ENCODE measurements around the gene JAZF1. TPM values are rescaled to one million over a fixed set of nuclear protein-coding genes. Genes with fewer than 3 reads are reported as not detected.

Gene JAZF1
- total RNA-seq, 4 donors from 2014 or later, result 4.7 to 8.1 (median 5.7) TPM

DNA sequence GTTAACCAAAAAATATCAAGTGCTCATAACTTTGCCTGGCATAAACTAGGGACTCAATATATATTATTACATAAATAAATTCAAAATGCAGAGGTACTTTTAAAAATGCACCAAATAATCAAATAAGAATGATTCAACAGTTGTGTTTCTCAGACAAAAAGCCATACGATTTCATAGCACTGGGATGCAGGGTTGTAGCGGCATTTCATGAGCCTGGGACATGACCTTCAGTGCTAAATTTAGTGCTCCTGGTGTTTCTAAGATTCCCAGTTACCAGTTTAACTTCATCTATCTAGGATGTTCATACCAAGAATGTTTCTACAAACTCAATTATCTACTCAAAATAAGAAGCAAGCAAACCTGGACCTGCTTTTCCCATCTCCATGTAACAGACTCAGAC, 4.0 kb downstream of the JAZF1 start:
- intact Hi-C loops (cut with DNase I; ENCODE audit: low total_unique reads), result no loop called here
- no peak for DNase-seq (ENCODE audit: low spot score in 2 of 2)
- no peak overlapping the region for H3K4me3 ChIP-seq (ENCODE audit: low read depth, poor library complexity, severe bottlenecking)
- TF ChIP-seq POLR2A (IDR thresholded peaks at IDR 0.05), result no peak
- TF ChIP-seq, protein P1, sequence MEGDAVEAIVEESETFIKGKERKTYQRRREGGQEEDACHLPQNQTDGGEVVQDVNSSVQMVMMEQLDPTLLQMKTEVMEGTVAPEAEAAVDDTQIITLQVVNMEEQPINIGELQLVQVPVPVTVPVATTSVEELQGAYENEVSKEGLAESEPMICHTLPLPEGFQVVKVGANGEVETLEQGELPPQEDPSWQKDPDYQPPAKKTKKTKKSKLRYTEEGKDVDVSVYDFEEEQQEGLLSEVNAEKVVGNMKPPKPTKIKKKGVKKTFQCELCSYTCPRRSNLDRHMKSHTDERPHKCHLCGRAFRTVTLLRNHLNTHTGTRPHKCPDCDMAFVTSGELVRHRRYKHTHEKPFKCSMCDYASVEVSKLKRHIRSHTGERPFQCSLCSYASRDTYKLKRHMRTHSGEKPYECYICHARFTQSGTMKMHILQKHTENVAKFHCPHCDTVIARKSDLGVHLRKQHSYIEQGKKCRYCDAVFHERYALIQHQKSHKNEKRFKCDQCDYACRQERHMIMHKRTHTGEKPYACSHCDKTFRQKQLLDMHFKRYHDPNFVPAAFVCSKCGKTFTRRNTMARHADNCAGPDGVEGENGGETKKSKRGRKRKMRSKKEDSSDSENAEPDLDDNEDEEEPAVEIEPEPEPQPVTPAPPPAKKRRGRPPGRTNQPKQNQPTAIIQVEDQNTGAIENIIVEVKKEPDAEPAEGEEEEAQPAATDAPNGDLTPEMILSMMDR (IDR thresholded peaks at IDR 0.05), result no peak
- WGBS, 2 donors, result 73 to 76% methylated on average over 2 of the region's 2 CpGs

DNA sequence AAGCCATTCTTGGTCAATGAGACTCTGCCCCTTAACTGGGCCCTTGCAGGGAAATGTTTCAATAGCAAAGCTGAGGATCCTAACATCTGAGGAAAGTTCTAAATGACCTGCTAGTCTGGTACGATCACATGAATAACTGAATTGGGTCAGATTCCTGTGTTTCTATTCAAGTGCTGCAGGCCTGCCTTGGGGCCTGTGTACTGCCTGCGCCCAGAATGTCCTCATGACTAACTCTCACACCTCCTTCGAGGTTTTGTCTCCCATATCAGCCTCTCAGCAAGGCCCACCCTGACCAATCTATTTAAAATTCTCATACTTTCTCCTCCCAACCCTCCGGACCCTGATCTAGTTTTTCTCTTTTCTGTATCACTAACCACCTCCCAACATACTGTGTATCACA, 4.4 kb downstream of the JAZF1 start:
- DNase-seq (ENCODE audit: low spot score in 2 of 2), result no peak
- TF ChIP-seq, protein P1 (IDR thresholded peaks at IDR 0.05), result no peak
- no peak for TF ChIP-seq POLR2A (IDR thresholded peaks at IDR 0.05)
- WGBS, 2 donors, result 58 to 61% methylated on average over 4 of the region's 4 CpGs
- H3K4me3 ChIP-seq (ENCODE audit: low read depth, poor library complexity, severe bottlenecking), result no peak overlapping the region
- intact Hi-C loops (cut with DNase I; ENCODE audit: low total_unique reads), result no loop called here

DNA sequence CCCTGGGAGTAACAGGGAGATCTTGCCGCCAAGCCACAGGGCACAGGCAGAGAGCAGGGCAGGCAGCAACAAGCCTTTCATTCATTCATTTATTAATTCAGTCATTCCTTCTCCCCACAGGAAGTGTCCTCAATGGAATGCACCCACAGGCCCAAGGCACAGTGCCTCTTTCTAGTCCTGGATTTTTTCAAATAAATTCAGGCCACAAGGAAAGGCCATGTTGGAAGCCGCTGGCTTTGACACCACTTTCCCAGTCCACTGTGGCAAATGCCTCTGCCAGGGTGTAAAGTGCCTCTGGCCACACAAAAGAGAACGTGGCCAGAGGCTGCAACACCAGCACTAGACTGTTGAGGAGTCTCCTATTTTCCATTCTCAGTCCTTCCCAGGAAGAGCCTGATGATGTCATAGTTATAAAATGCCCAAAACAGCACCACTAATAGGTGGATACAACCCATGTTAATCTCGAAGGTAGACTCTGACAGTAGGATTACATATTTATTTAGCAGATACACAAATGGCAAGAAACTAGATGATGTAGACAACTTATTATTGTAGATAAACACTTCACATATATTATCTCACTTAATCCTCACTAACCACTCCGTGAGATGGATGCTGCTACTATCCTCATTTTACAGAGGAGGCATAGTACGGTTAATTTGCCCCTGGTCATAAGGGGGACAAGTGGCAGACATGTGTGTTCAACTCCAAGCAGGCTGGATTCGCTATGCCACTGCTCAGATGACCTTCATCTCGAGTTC, 5.5 kb downstream of the JAZF1 start:
- intact Hi-C loops (cut with DNase I; ENCODE audit: low total_unique reads), result no loop called here
- no peak overlapping the region for H3K4me3 ChIP-seq (ENCODE audit: low read depth, poor library complexity, severe bottlenecking)
- no peak for DNase-seq (ENCODE audit: low spot score in 2 of 2)
- no peak for TF ChIP-seq POLR2A (IDR thresholded peaks at IDR 0.05)
- TF ChIP-seq, protein P1 (IDR thresholded peaks at IDR 0.05), result no peak
- 82 to 85% methylated on average over 7 to 8 of the region's 8 CpGs for WGBS, 2 donors

DNA sequence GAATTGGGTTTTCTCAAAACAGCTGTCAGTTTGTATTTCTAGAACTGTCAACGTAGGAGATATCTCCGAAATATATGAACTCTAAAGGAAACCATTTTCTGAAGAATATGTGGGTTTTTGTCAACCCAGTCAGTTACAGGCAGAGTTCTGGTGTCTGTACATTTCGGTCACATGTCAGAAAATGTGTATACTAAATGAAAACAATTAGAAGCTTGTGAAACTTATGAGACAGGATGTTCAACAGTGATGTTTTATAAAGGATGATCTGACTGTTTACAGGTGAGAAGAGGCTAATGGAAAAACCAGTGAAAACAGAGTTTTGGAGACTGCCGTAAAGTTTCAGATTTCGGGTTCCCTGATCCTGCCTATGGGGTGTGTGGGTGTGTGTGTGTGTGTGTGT, 6.2 kb downstream of the JAZF1 start:
- H3K4me3 ChIP-seq (ENCODE audit: low read depth, poor library complexity, severe bottlenecking), result no peak overlapping the region
- intact Hi-C loops (cut with DNase I; ENCODE audit: low total_unique reads), result no loop called here
- DNase-seq (ENCODE audit: low spot score in 2 of 2), result no peak
- no peak for TF ChIP-seq POLR2A (IDR thresholded peaks at IDR 0.05)
- TF ChIP-seq, protein P1 (IDR thresholded peaks at IDR 0.05), result no peak
- 87 to 91% methylated on average over 3 to 5 of the region's 5 CpGs for WGBS, 2 donors

DNA sequence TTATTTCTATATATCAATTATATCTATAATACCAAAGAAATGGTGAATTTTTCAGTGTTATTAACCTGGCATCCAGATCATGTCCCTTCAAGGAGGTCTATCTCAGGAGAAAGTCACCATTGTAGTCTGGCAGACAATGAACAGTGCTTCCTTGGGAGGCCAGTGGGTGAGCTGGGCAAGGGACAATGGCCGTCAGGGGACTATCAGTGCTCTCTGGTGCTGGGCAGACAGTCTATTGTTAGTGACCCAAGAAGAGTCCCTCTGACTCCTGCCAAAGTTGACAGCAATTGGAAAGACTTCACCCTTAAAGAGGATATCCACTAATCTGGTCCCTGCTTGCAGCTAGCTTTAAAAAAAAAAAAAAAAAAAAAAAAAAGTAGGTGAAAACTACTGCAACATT, 7.1 kb downstream of the JAZF1 start:
- intact Hi-C loops (cut with DNase I; ENCODE audit: low total_unique reads), result no loop called here
- no peak for DNase-seq (ENCODE audit: low spot score in 2 of 2)
- no peak for TF ChIP-seq POLR2A (IDR thresholded peaks at IDR 0.05)
- TF ChIP-seq, protein P1 (IDR thresholded peaks at IDR 0.05), result no peak
- WGBS, 2 donors, result 77 to 79% methylated on average over 1 of the region's 1 CpG
- no peak overlapping the region for H3K4me3 ChIP-seq (ENCODE audit: low read depth, poor library complexity, severe bottlenecking)

DNA sequence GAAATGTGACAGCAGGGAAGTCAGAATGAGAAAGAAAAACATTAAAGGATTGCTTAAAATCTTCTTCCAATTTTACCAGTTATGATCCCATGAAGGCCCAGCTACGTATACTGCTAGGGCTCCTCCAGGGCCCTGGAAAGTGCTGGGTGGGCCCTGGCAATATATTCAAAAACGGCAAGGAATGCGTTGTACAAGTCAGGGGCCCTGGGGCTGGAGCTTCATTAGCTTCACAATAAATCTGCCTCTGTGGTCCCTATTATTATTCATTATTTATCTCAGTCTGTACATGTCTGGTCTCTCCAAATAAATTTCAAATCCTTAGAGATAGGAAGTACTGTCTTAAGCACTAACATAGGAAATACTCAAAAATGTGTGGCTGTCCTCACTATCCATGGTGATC, 7.6 kb downstream of the JAZF1 start:
- TF ChIP-seq, protein P1 (IDR thresholded peaks at IDR 0.05), result no peak
- no peak for TF ChIP-seq POLR2A (IDR thresholded peaks at IDR 0.05)
- DNase-seq (ENCODE audit: low spot score in 2 of 2), result no peak
- WGBS, 2 donors, result 70 to 77% methylated on average over 3 of the region's 3 CpGs
- H3K4me3 ChIP-seq (ENCODE audit: low read depth, poor library complexity, severe bottlenecking), result no peak overlapping the region
- intact Hi-C loops (cut with DNase I; ENCODE audit: low total_unique reads), result no loop called here
